Stimulated activated CD4-positive, alpha-beta T cell treated with anti-CD3 and anti-CD28 coated beads, Interleukin-4, amount 100 ng/mL, for 48 hours (primary cell): Measurements from ENCODE around the gene CCDC138.
"Not testable (repeated sequence)": the region's sequence is repeated elsewhere in the genome, so short reads cannot be mapped to it uniquely, and the experiment has no call there.

Experiments
- DNase-seq, 2 donors: peaks; one replicate each; pipeline ENCODE4 v3.0.0-alpha.2; 2020; ENCODE audit warnings: low read depth in 2 of 2

CCDC138 gene, protein sequence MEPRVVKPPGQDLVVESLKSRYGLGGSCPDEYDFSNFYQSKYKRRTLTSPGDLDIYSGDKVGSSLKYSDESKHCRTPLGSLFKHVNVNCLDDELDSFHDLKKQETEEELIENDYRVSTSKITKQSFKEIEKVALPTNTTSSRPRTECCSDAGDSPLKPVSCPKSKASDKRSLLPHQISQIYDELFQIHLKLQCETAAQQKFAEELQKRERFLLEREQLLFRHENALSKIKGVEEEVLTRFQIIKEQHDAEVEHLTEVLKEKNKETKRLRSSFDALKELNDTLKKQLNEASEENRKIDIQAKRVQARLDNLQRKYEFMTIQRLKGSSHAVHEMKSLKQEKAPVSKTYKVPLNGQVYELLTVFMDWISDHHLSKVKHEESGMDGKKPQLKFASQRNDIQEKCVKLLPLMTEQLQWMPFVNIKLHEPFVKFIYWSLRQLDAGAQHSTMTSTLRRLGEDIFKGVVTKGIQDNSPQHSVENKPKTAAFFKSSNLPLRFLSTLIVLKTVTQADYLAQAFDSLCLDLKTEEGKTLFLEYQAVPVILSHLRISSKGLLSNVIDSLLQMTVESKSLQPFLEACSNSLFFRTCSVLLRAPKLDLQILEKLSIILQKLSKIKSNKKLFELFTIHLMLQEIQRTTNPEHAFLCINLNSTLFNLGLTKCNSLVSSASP

DNA sequence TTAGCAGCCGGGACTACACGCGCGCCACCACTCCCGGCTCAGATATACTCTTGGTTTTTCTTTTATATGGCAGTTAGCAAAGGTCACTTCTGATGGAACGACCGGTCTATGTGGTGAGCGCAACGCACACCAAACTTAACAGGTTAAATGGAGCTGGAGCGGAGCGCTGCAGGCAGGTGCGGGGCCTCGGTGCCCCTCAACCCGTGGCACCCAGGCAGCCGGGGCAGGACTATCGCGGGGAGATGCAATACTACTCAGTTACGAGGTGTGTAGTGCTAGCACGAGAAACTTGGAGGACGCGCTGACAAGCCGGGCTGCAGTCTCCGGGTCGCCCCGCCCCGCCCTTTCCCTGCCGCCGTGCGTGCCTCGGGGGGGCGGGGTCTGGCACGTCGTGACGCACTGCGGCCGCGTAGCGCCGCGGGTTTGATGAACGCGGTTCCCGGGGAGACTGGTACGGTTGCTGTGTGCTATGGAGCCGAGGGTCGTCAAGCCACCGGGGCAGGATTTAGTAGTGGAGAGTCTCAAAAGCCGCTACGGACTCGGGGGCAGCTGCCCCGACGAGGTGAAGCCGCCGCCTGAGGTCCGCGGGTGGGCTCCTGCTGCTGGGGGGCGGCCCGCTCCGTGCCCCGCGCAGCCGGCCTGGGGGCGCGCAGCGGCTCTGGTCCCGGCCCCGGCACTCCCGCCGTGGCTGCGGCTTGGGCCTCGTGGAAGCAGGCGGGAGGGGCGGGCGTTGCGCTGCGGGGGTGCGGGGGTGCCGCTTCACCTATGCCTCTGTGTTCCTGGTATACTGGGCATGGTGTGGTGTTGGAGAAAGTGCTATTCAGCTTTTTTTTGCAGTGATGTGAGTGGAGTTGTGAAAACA, at the start of gene CCDC138:
Gene CCDC138, plus strand, starts transcription at position 418 of the 862 bp plus-strand sequence. Its CDS starts 52 bp downstream, at position 470.
- DNase-seq = peak; percentile 91 to 93

DNA sequence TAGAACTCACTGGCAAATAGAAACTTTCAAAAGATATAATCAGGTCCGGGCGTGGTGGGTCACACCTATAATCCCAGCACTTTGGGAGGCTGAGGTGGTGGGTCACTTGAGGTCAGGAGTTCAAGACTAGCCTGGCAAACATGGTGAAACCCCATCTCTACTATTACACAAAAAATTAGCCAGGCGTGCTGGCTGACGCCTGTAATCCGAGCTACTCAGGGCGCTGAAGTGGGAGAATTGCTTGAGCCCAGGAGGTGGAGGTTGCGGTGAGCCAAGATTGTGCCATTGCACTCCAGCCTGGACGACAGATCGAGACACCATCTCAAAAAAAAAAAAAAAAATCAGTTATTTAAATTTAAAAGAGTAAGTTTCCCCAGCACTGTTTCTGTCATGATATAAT, 28.6 kb upstream of the CCDC138 start:
- not testable (repeated sequence) for DNase-seq

DNA sequence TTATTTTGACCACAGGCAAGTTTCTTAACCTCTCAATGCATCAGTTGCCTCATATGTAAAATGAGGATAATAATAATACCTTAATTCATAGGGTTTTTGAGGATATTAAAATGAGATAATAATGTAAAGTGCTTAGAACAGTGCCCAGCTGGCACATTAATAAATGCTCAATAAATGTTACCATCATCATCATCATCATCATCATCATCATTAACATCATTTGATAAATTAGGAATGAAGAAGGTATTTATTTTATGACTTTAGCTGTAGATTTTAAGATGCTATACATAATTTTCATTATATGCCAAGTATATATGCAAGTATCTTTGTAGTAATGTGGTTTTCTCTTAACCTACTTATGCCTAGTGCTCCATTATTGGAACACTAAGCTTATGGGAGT, 24.0 kb upstream of the CCDC138 start:
- DNase-seq = not testable (repeated sequence)

DNA sequence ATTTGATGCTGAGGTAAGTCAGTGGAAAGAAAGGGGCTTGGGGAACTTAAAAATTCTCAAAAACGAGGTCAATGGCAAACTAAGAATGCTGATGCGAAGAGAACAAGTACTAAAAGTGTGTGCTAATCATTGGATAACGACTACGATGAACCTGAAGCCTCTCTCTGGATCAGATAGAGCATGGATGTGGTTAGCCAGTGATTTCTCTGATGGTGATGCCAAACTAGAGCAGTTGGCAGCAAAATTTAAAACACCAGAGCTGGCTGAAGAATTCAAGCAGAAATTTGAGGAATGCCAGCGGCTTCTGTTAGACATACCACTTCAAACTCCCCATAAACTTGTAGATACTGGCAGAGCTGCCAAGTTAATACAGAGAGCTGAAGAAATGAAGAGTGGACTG, 19.9 kb upstream of the CCDC138 start:
- not testable (repeated sequence) for DNase-seq

- DNase-seq = not testable (repeated sequence)
Observed at GRCh38 chr2:108767859-108768258, 18.7 kb upstream of the CCDC138 start.

DNA sequence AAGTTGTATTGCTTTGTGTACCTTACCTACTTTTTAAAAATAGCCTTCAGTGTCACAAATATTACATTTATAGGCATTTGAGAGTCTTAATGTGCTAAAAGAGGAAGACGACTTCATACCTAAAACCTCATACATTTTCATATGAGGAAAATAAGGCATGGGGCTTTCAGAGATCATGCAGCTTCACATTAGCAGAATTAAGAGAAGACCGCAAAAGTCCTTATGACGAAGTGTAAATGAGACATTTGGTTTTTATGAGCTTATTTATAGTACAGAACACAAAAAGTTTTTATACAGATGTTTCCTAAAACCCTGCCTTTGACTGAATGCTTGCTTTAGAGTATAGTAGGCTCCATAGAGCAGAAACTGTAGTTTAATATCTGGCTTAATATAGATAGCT, 10.1 kb upstream of the CCDC138 start:
- no peak for DNase-seq

- no peak for DNase-seq
Observed at GRCh38 chr2:108778857-108779256, 7.7 kb upstream of the CCDC138 start.

DNA sequence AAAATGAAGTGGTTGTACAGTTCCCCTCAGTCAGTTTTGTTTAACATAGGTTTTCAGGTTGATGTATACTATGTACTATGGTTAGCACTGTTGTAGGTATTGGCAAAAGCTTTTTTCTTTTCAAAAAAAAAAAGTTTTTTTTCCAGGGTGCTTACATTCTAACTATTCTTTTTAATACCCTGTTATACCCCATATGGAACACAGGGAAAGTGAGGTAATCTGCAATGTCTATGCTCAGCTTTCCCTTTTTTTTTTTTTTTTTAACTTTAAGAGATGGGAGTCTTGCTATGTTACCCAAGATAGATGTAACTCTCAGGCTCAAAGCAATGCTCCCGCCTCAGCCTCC, 590 bp upstream of the CCDC138 start:
- no peak for DNase-seq

DNA sequence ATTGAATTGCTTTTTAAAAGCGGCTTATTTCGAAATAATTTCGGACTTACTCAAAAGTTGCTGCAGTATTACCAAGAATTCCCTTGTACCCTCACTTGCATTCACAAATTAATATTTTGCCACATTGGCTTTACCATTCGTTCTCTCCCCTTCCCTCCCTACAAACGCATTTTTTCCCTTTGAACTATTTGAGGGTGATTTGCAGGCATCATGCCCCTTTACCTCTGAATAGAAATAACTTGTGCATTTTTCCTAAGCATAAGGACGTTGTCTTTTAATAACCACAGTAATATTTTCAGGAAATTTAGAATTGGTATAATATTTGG, 608 bp downstream of the CCDC138 start:
- DNase-seq = no peak

GRCh38 chr2:108803045-108803736, 16.6 kb downstream of the CCDC138 start:
- no peak for DNase-seq

DNA sequence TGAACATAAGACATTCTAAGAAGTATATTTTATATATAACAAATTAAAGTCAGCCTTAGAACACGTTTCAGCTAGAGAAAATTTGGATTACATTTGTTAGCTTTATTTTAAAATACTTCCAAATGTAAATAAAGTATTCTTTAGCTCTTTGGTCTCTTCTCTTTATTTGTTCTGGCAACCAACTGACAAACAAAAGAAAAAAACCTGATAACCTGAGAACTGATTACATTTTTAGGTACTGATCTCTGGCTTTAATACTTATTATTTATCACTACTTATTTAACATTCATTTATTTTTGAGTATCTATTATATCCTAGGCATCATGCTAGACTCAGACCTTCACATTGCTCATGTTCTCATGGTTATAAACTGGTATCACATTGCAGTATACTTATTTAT, 18.5 kb downstream of the CCDC138 start:
- no peak for DNase-seq

DNA sequence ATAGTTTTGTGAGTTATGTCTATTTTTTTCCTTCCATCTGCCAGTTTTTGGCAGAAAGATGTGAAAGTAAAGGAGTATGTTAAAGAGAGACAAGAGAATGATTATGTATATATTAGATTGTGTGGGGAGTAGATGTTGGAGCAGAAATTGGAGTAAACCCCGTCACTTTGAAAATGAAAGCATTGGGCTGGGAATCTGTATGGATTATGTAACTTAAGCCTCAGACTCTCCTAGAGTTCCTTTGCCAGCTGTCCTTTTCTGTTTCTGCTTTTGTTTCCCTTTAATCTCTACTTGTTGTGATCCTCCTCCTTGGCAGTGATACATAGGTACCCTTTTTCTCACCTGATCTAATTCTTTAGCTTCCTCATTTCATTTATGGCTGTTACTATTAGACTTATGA, 19.2 kb downstream of the CCDC138 start:
- DNase-seq = no peak

- no peak for DNase-seq
Observed at GRCh38 chr2:108806371-108807113, 20.0 kb downstream of the CCDC138 start.

- DNase-seq = no peak
Observed at GRCh38 chr2:108809936-108810335, 23.4 kb downstream of the CCDC138 start.

- DNase-seq = no peak
Observed at GRCh38 chr2:108810993-108811957, 24.7 kb downstream of the CCDC138 start.

GRCh38 chr2:108813732-108814131, 27.2 kb downstream of the CCDC138 start:
- DNase-seq = no peak

GRCh38 chr2:108820482-108820881, 33.9 kb downstream of the CCDC138 start:
- DNase-seq = no peak

DNA sequence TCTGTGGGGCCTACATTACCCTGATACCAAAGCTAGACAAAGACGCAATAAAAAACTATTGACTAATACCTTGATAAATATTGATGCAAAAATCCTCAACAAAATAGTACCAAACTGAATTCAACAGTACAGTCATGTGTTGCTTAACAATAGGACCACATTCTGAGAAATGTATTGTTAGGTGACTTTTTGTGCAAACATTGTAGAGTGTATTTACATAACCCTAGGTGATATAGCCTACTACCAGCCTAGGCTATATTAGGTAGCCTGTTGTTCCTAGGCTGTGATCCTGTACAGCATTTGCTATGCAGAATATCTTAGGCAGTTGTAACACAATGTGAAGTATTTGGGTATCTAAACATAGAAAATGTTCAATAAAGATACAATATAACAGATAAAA, 36.7 kb downstream of the CCDC138 start:
- DNase-seq = no peak

- no peak for DNase-seq
Observed at GRCh38 chr2:108824316-108825070, 37.9 kb downstream of the CCDC138 start.
